NAMALWA (cell line): ENCODE measurements around the gene NBPF1.

Experiments used
- DNase-seq: peaks from one replicate; pipeline ENCODE4 v3.0.0-alpha.2; 2015; ENCODE audit warnings: low spot score

NBPF1 gene

GRCh38 chr1:16512624-16513411 is 100.5 kb downstream of the NBPF1 start:
- peak; percentile 89 for DNase-seq
